ENCODE data around the gene LDLRAD3.
A peak's percentile ranks its signal among the peaks of the same experiment; 100 is the strongest.

The LDLRAD3 gene

GRCh38 chr11:36108881-36109589, 165.2 kb downstream of the LDLRAD3 start:
- no peak for DNase-seq

- no peak for DNase-seq
Observed at GRCh38 chr11:36109590-36109849, 165.7 kb downstream of the LDLRAD3 start.

GRCh38 chr11:36109850-36110606, 166.2 kb downstream of the LDLRAD3 start:
- no peak for DNase-seq

- no peak for DNase-seq
Observed at GRCh38 chr11:36110668-36111410, 167.0 kb downstream of the LDLRAD3 start.

GRCh38 chr11:36114095-36114494, 170.2 kb downstream of the LDLRAD3 start:
- no peak for DNase-seq

GRCh38 chr11:36115378-36115801, 171.5 kb downstream of the LDLRAD3 start:
- DNase-seq: no peak

- DNase-seq: no peak
Observed at GRCh38 chr11:36116161-36116560, 172.3 kb downstream of the LDLRAD3 start.

GRCh38 chr11:36118084-36118483, 174.2 kb downstream of the LDLRAD3 start:
- DNase-seq: no peak

- no peak for DNase-seq
Observed at GRCh38 chr11:36119300-36119699, 175.4 kb downstream of the LDLRAD3 start.

- no peak for DNase-seq
Observed at GRCh38 chr11:36121054-36121453, 177.2 kb downstream of the LDLRAD3 start.

- DNase-seq: no peak
Observed at GRCh38 chr11:36122671-36123070, 178.8 kb downstream of the LDLRAD3 start.

GRCh38 chr11:36123336-36124101, 179.7 kb downstream of the LDLRAD3 start:
- DNase-seq: no peak

GRCh38 chr11:36126678-36127077, 182.8 kb downstream of the LDLRAD3 start:
- no peak for DNase-seq

- no peak for DNase-seq
Observed at GRCh38 chr11:36127550-36127949, 183.7 kb downstream of the LDLRAD3 start.

- DNase-seq: no peak
Observed at GRCh38 chr11:36129955-36130354, 186.1 kb downstream of the LDLRAD3 start.

- no peak for DNase-seq
Observed at GRCh38 chr11:36130401-36130800, 186.5 kb downstream of the LDLRAD3 start.

GRCh38 chr11:36131721-36132397, 188.0 kb downstream of the LDLRAD3 start:
- DNase-seq: peak; percentile 17 to 34

- DNase-seq: no peak
Observed at GRCh38 chr11:36132940-36133339, 189.1 kb downstream of the LDLRAD3 start.

GRCh38 chr11:36135076-36135475, 191.2 kb downstream of the LDLRAD3 start:
- no peak for DNase-seq

GRCh38 chr11:36139767-36140166, 195.9 kb downstream of the LDLRAD3 start:
- DNase-seq: no peak

- DNase-seq: no peak
Observed at GRCh38 chr11:36141196-36141953, 197.5 kb downstream of the LDLRAD3 start.

- no peak for DNase-seq
Observed at GRCh38 chr11:36141956-36142355, 198.1 kb downstream of the LDLRAD3 start.

All from NCI-H1930 (cell line).